H9 (cell line): Measurements from ENCODE around the gene ABLIM1. TPM values are rescaled to one million over a fixed set of nuclear protein-coding genes. Genes with fewer than 3 reads are reported as not detected.

ENCODE experiments used
- DNase-seq: peaks from one replicate; pipeline ENCODE4 v3.0.0-alpha.2; 2017
- H2AFZ ChIP-seq: one replicate; pipeline ENCODE4 v1.6.1; 2013; ENCODE audit warnings: mild to moderate bottlenecking, low read length, control low read depth, moderate library complexity
- H2AK5ac ChIP-seq: 2 replicates; pipeline ENCODE4 v1.6.1; 2013; ENCODE audit warnings: low read length, control low read depth, mixed read lengths; ENCODE audit not compliant: insufficient read length
- H2BK120ac ChIP-seq: one replicate; pipeline ENCODE4 v1.6.1; 2013; ENCODE audit warnings: low read depth, mild to moderate bottlenecking, low read length, control low read depth, inconsistent platforms; ENCODE audit not compliant: poor library complexity, severe bottlenecking
- H2BK12ac ChIP-seq: 2 replicates; pipeline ENCODE4 v1.6.1; 2013; ENCODE audit warnings: low read length, control low read depth, mixed read lengths, low read depth; ENCODE audit not compliant: insufficient read length
- H2BK15ac ChIP-seq: 2 replicates; pipeline ENCODE4 v1.6.1; 2013; ENCODE audit warnings: low read depth, low read length, control low read depth
- H2BK20ac ChIP-seq: one replicate; pipeline ENCODE4 v1.6.1; 2013; ENCODE audit warnings: low read depth, mild to moderate bottlenecking, low read length, control low read depth, inconsistent platforms; ENCODE audit not compliant: poor library complexity, severe bottlenecking
- H2BK5ac ChIP-seq: 2 replicates; pipeline ENCODE4 v1.6.1; 2013; ENCODE audit warnings: low read length, control low read depth, mixed read lengths; ENCODE audit not compliant: insufficient read length
- H3K14ac ChIP-seq: 2 replicates; pipeline ENCODE4 v1.6.1; 2013; ENCODE audit warnings: low read length, control low read depth; ENCODE audit not compliant: insufficient read depth
- H3K18ac ChIP-seq: 2 replicates; pipeline ENCODE4 v1.6.1; 2013; ENCODE audit warnings: low read depth, mild to moderate bottlenecking, mixed read lengths, low read length, control low read depth; ENCODE audit not compliant: insufficient read length
- H3K23ac ChIP-seq: 2 replicates; pipeline ENCODE4 v1.6.1; 2013; ENCODE audit warnings: low read length, control low read depth, mixed read lengths, low read depth; ENCODE audit not compliant: insufficient read length
- H3K23me2 ChIP-seq: 2 replicates; pipeline ENCODE4 v1.6.1; 2013; ENCODE audit warnings: low read depth, mild to moderate bottlenecking, mixed read lengths, low read length, control low read depth; ENCODE audit not compliant: insufficient read length, poor library complexity, severe bottlenecking
- H3K27ac ChIP-seq: 2 replicates; pipeline ENCODE4 v1.5.1; 2013; ENCODE audit warnings: low read length, control low read depth, mixed read lengths, low read depth; ENCODE audit not compliant: insufficient read length
- H3K27me3 ChIP-seq: 2 replicates; pipeline ENCODE4 v1.6.1; 2013; ENCODE audit warnings: low read length, control low read depth, inconsistent platforms; ENCODE audit not compliant: insufficient read depth
- H3K4ac ChIP-seq: 2 replicates; pipeline ENCODE4 v1.6.1; 2013; ENCODE audit warnings: low read depth, mild to moderate bottlenecking, control low read depth, inconsistent platforms, low read length, moderate library complexity
- H3K4me1 ChIP-seq: 2 replicates; pipeline ENCODE4 v1.6.1; 2013; ENCODE audit warnings: low read length, control low read depth, inconsistent platforms; ENCODE audit not compliant: insufficient read depth
- H3K4me2 ChIP-seq: 2 replicates; pipeline ENCODE4 v1.6.1; 2013; ENCODE audit warnings: low read length, control low read depth, mixed read lengths; ENCODE audit not compliant: insufficient read length, insufficient read depth
- H3K56ac ChIP-seq: 2 replicates; pipeline ENCODE4 v1.6.1; 2013; ENCODE audit warnings: low read depth, mild to moderate bottlenecking, mixed read lengths, low read length, control low read depth; ENCODE audit not compliant: insufficient read length
- H3K79me1 ChIP-seq: 2 replicates; pipeline ENCODE4 v1.6.1; 2013; ENCODE audit warnings: low read depth, mild to moderate bottlenecking, moderate library complexity, low read length, control low read depth, inconsistent platforms; ENCODE audit not compliant: insufficient read depth, poor library complexity, severe bottlenecking
- H3K79me2 ChIP-seq: 2 replicates; pipeline ENCODE4 v1.6.1; 2013; ENCODE audit warnings: low read length, control low read depth, inconsistent platforms; ENCODE audit not compliant: insufficient read depth
- H3K9ac ChIP-seq: 2 replicates; pipeline ENCODE4 v1.6.1; 2013; ENCODE audit warnings: low read length, control low read depth, mixed read lengths; ENCODE audit not compliant: insufficient read length; ENCODE audit errors: extremely low read depth
- H3K9me3 ChIP-seq: one replicate; pipeline ENCODE4 v1.6.1; 2013; ENCODE audit warnings: low read depth, low read length, inconsistent platforms; ENCODE audit not compliant: control insufficient read depth
- H3T11ph ChIP-seq: one replicate; pipeline ENCODE4 v1.6.1; 2013; ENCODE audit warnings: mild to moderate bottlenecking, low read length, control low read depth, inconsistent platforms
- H4K20me1 ChIP-seq: one replicate; pipeline ENCODE4 v1.6.1; 2013; ENCODE audit not compliant: control insufficient read depth, insufficient read length, insufficient read depth
- H4K5ac ChIP-seq: 2 replicates; pipeline ENCODE4 v1.6.1; 2013; ENCODE audit warnings: low read depth, mild to moderate bottlenecking, mixed read lengths, low read length, control low read depth; ENCODE audit not compliant: insufficient read length
- H4K8ac ChIP-seq: replicated peaks from 2 replicates; pipeline ENCODE4 v1.6.1; 2013; ENCODE audit warnings: low read length, control low read depth, mixed read lengths, low read depth; ENCODE audit not compliant: insufficient read length
- H4K91ac ChIP-seq: 2 replicates; pipeline ENCODE4 v1.6.1; 2013; ENCODE audit warnings: low read depth, mild to moderate bottlenecking, moderate library complexity, mixed read lengths, low read length, control low read depth; ENCODE audit not compliant: insufficient read length
- H3K27ac Mint-ChIP-seq, 3 experiments: 2 replicates in 2 of 3; 3 replicates in 1 of 3; pipeline ENCODE4 v1.8.0; 2020 to 2021; ENCODE audit warnings: mixed read lengths in 3 of 3, mild to moderate bottlenecking in 1 of 3, moderate library complexity in 1 of 3
- H3K27me3 Mint-ChIP-seq: 2 replicates; pipeline ENCODE4 v1.8.0; 2021; ENCODE audit warnings: low read depth, mild to moderate bottlenecking, moderate library complexity, mixed read lengths
- H3K36me3 Mint-ChIP-seq, 3 experiments: 2 replicates in 2 of 3; 3 replicates in 1 of 3; pipeline ENCODE4 v1.8.0; 2020 to 2021; ENCODE audit warnings: low read depth in 3 of 3, mixed read lengths in 3 of 3; ENCODE audit not compliant: insufficient read depth in 1 of 3
- H3K4me1 Mint-ChIP-seq, 2 experiments: 2 replicates each; pipeline ENCODE4 v1.8.0; 2020; ENCODE audit warnings: mixed read lengths in 2 of 2
- H3K4me3 Mint-ChIP-seq, 2 experiments: 2 replicates in 1 of 2; 3 replicates in 1 of 2; pipeline ENCODE4 v1.8.0; 2020 to 2021; ENCODE audit warnings: mild to moderate bottlenecking in 2 of 2, mixed read lengths in 2 of 2, moderate library complexity in 1 of 2
- H3K9me3 Mint-ChIP-seq, 2 experiments: 2 replicates in 1 of 2; 3 replicates in 1 of 2; pipeline ENCODE4 v1.8.0; 2020; ENCODE audit warnings: mild to moderate bottlenecking in 2 of 2, mixed read lengths in 2 of 2, moderate library complexity in 1 of 2
- CTCF ChIP-seq: fragments of 200-600 bp; sonication (generic); conservative IDR thresholded peaks from 3 replicates; pipeline ENCODE4 v1.8.0; 2021; ENCODE audit warnings: antibody characterized with exemption, mild to moderate bottlenecking
- WGBS: extraction: QIAGEN DNeasy Blood & Tissue Kit; methylation state at CpG from one replicate; pipeline ENCODE4 v1.1.7; 2013; ENCODE audit warnings: missing lambda C conversion rate, low lambda C conversion rate, mixed read lengths; ENCODE audit not compliant: insufficient read length; ENCODE audit errors: extremely low coverage; 5-methylcytosine and 5-hydroxymethylcytosine counted together
- total RNA-seq: library from RNA; stranded (reverse); gene quantifications from 2 replicates; pipeline ENCODE4 v1.2.1, GENCODE V29; 2021

ABLIM1 gene
- total RNA-seq, 1 experiment from 2014 or later, result 32.1 TPM

DNA sequence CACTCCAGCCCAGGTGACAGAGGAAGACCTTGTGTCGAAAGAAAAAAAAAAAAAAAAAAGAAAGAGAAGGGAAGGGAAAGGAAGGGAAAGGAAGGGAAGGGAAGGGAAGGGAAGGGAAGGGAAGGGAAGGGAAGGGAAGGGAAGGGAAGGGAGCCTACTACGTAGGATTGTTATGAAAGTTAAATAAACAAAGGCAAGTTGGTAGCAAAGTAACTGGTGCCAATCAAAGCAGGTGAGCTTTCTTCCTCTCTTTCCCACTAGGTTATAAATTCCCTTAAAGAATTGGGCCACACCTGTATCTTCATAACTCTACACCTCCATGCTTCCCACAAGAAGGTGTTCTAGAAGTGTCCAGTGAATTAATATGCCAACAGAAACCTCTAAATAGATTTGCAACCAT lies 157.4 kb downstream of the ABLIM1 start:
- H3K79me1 ChIP-seq, result no peaks in the 10 kb centered on the region
- no peak overlapping the region for H3K4me2 ChIP-seq
- H4K5ac ChIP-seq, result no peak overlapping the region
- no peak overlapping the region for H2AK5ac ChIP-seq
- no peak overlapping the region for H2BK12ac ChIP-seq
- H3K27ac ChIP-seq, result no peak overlapping the region
- H4K91ac ChIP-seq, result no peak overlapping the region
- no peak overlapping the region for H2BK15ac ChIP-seq
- H3K9ac ChIP-seq, result no peak overlapping the region
- H2BK20ac ChIP-seq, result no peak overlapping the region
- no peak overlapping the region for H3K23ac ChIP-seq
- H3K4ac ChIP-seq, result no peak overlapping the region
- no peak overlapping the region for H2BK120ac ChIP-seq
- Mint-ChIP-seq H3K9me3 (no peaks in the 10 kb centered on the region), H3K36me3 (no peaks in the 10 kb centered on the region), H3K27ac (no peak overlapping the region), H3K4me3 (no peak overlapping the region), H3K4me1 (peaks cover 14% of the 10 kb centered on the region in 2 experiments), H3K27me3 (no peaks in the 10 kb centered on the region)
- no CpG with 5 or more reads among the region's 2 CpGs for WGBS
- H3T11ph ChIP-seq, result no peak overlapping the region
- H3K79me2 ChIP-seq, result no peaks in the 10 kb centered on the region
- no peak overlapping the region for H3K18ac ChIP-seq
- H3K23me2 ChIP-seq, result no peaks in the 10 kb centered on the region
- H4K20me1 ChIP-seq, result no peaks in the 10 kb centered on the region
- TF ChIP-seq CTCF, result no peak
- H2AFZ ChIP-seq, result no peak overlapping the region
- no peaks in the 10 kb centered on the region for H3K9me3 ChIP-seq
- H3K27me3 ChIP-seq, result no peaks in the 10 kb centered on the region
- H3K4me1 ChIP-seq, result peaks cover 3% of the 10 kb centered on the region; the same call in 1 of the 2 replicates
- DNase-seq, result no peak
- H4K8ac ChIP-seq, result no peak overlapping the region
- no peak overlapping the region for H3K56ac ChIP-seq
- no peak overlapping the region for H3K14ac ChIP-seq
- no peak overlapping the region for H2BK5ac ChIP-seq
